HepG2 (cell line): ENCODE results near the gene TLCD3B. TPM values are rescaled to one million over a fixed set of nuclear protein-coding genes. Genes with fewer than 3 reads are reported as not detected.

ENCODE experiments used
- DZIP1 ChIP-seq: sonication (generic); formaldehyde crosslinking; IDR thresholded peaks from 2 replicates; pipeline ENCODE4 v1.5.0; 2020; ENCODE audit warnings: mild to moderate bottlenecking, missing genetic modification reagents
- FOSL2 ChIP-seq: sonication (generic); formaldehyde crosslinking; IDR thresholded peaks from 2 replicates; pipeline ENCODE4 v1.4.0; 2020; ENCODE audit warnings: missing genetic modification reagents
- PCBP1 ChIP-seq: fragments of 200-400 bp; formaldehyde crosslinking; IDR thresholded peaks from 2 replicates; pipeline ENCODE4 v1.6.1; 2017; ENCODE audit warnings: mild to moderate bottlenecking, low read depth, low read length, borderline replicate concordance
- SIN3A ChIP-seq: IDR thresholded peaks from 2 replicates; pipeline ENCODE4 v1.6.1; 2011; ENCODE audit warnings: low read depth, mild to moderate bottlenecking, control low read depth, low read length, borderline replicate concordance
- TMF1 ChIP-seq: sonication (generic); formaldehyde crosslinking; IDR thresholded peaks from 2 replicates; pipeline ENCODE4 v1.8.1; 2022; ENCODE audit warnings: low read depth, missing genetic modification reagents
- ZFP37 ChIP-seq: sonication (generic); formaldehyde crosslinking; IDR thresholded peaks from 2 replicates; pipeline ENCODE4 v1.4.0; 2020; ENCODE audit warnings: missing genetic modification reagents, borderline replicate concordance
- ZNF256 ChIP-seq: sonication (generic); formaldehyde crosslinking; conservative IDR thresholded peaks from 2 replicates; pipeline ENCODE4 v1.4.0; 2020; ENCODE audit warnings: missing genetic modification reagents
- polyA plus RNA-seq, 8 experiments: library from polyadenylated mRNA; depleted of rRNA in 3 of 8; stranded (reverse) in 7 of 8; unstranded in 1 of 8; fragments of >200 nt; fragmentation: Illumina TruSeq in 4 of 8; extraction: Trizol in 4 of 8; gene quantifications; 2 replicates each; pipeline versions ENCODE4 v1.2.1 to v1.2.3, GENCODE V29; 2011 to 2016; ENCODE audit warnings: low read depth in 4 of 8, missing spikeins in 1 of 8, mixed read lengths in 1 of 8; ENCODE audit not compliant: insufficient read depth in 1 of 8
- total RNA-seq, 5 experiments: library from RNA; depleted of rRNA; stranded (reverse); fragments of >200 nt; fragmentation: Illumina TruSeq; extraction: Trizol; gene quantifications; 2 replicates each; pipeline ENCODE4 v1.2.3, GENCODE V29; 2016; ENCODE audit warnings: low read depth in 1 of 5
- TF ChIP-seq, protein P1 (sequence below), 2 experiments: fragments of 450-650 bp in 1 of 2; sonication (generic) in 1 of 2; formaldehyde crosslinking in 1 of 2; IDR thresholded peaks; 2 replicates each; pipeline versions ENCODE4 v1.6.1 to v1.8.0; 2016 to 2022; ENCODE audit warnings: antibody characterized with exemption in 1 of 2, mild to moderate bottlenecking in 1 of 2, missing genetic modification reagents in 1 of 2
- TF ChIP-seq, protein P2 (sequence below): sonication (generic); formaldehyde crosslinking; IDR thresholded peaks from 2 replicates; pipeline ENCODE4 v1.4.0; 2020; ENCODE audit warnings: missing genetic modification reagents

The TLCD3B gene
- total and polyA plus RNA-seq, 2 of the 13 experiments (the other 11 are each of a cell fraction or from before 2014, with no cell fraction given): not detected

GRCh38 chr16:29995911-29996765 lies 34.9 kb downstream of the TLCD3B start, which contains the start of gene INO80E (continued):
- TF ChIP-seq, protein P1, sequence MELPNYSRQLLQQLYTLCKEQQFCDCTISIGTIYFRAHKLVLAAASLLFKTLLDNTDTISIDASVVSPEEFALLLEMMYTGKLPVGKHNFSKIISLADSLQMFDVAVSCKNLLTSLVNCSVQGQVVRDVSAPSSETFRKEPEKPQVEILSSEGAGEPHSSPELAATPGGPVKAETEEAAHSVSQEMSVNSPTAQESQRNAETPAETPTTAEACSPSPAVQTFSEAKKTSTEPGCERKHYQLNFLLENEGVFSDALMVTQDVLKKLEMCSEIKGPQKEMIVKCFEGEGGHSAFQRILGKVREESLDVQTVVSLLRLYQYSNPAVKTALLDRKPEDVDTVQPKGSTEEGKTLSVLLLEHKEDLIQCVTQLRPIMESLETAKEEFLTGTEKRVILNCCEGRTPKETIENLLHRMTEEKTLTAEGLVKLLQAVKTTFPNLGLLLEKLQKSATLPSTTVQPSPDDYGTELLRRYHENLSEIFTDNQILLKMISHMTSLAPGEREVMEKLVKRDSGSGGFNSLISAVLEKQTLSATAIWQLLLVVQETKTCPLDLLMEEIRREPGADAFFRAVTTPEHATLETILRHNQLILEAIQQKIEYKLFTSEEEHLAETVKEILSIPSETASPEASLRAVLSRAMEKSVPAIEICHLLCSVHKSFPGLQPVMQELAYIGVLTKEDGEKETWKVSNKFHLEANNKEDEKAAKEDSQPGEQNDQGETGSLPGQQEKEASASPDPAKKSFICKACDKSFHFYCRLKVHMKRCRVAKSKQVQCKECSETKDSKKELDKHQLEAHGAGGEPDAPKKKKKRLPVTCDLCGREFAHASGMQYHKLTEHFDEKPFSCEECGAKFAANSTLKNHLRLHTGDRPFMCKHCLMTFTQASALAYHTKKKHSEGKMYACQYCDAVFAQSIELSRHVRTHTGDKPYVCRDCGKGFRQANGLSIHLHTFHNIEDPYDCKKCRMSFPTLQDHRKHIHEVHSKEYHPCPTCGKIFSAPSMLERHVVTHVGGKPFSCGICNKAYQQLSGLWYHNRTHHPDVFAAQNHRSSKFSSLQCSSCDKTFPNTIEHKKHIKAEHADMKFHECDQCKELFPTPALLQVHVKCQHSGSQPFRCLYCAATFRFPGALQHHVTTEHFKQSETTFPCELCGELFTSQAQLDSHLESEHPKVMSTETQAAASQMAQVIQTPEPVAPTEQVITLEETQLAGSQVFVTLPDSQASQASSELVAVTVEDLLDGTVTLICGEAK (IDR thresholded peaks at IDR 0.05): no peak
- TF ChIP-seq, protein P1 (CRISPR knock-in tag; IDR thresholded peaks at IDR 0.05): peak; percentile 9; the same call in 1 of the 2 replicates
- TF ChIP-seq PCBP1 (peak; percentile 79; the same call in 1 of the 2 replicates), SIN3A (peak; percentile 80; the same call in 1 of the 2 replicates), FOSL2 (peak; percentile 83), ZFP37 (CRISPR knock-in tag) (peak; percentile 63; the same call in 1 of the 2 replicates), ZNF256 (CRISPR knock-in tag) (no peak; the same call in 1 of the 2 replicates), DZIP1 (CRISPR knock-in tag) (no peak), TMF1 (CRISPR knock-in tag) (no peak; the same call in none of the 2 replicates)
- TF ChIP-seq, protein P2, sequence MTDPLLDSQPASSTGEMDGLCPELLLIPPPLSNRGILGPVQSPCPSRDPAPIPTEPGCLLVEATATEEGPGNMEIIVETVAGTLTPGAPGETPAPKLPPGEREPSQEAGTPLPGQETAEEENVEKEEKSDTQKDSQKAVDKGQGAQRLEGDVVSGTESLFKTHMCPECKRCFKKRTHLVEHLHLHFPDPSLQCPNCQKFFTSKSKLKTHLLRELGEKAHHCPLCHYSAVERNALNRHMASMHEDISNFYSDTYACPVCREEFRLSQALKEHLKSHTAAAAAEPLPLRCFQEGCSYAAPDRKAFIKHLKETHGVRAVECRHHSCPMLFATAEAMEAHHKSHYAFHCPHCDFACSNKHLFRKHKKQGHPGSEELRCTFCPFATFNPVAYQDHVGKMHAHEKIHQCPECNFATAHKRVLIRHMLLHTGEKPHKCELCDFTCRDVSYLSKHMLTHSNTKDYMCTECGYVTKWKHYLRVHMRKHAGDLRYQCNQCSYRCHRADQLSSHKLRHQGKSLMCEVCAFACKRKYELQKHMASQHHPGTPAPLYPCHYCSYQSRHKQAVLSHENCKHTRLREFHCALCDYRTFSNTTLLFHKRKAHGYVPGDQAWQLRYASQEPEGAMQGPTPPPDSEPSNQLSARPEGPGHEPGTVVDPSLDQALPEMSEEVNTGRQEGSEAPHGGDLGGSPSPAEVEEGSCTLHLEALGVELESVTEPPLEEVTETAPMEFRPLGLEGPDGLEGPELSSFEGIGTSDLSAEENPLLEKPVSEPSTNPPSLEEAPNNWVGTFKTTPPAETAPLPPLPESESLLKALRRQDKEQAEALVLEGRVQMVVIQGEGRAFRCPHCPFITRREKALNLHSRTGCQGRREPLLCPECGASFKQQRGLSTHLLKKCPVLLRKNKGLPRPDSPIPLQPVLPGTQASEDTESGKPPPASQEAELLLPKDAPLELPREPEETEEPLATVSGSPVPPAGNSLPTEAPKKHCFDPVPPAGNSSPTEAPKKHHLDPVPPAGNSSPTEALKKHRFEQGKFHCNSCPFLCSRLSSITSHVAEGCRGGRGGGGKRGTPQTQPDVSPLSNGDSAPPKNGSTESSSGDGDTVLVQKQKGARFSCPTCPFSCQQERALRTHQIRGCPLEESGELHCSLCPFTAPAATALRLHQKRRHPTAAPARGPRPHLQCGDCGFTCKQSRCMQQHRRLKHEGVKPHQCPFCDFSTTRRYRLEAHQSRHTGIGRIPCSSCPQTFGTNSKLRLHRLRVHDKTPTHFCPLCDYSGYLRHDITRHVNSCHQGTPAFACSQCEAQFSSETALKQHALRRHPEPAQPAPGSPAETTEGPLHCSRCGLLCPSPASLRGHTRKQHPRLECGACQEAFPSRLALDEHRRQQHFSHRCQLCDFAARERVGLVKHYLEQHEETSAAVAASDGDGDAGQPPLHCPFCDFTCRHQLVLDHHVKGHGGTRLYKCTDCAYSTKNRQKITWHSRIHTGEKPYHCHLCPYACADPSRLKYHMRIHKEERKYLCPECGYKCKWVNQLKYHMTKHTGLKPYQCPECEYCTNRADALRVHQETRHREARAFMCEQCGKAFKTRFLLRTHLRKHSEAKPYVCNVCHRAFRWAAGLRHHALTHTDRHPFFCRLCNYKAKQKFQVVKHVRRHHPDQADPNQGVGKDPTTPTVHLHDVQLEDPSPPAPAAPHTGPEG (CRISPR knock-in tag): no peak; the same call in 1 of the 2 replicates
